Stimulated activated CD8-positive, alpha-beta memory T cell treated with anti-CD3 and anti-CD28 coated beads, Interleukin-15, amount 100 ng/mL, for 4 hours (primary cell): ENCODE results near the gene NPHP4.

Experiments used
- DNase-seq, 2 donors: peaks; one replicate each; pipeline ENCODE4 v3.0.0-alpha.2; 2020; ENCODE audit warnings: low read depth in 2 of 2

NPHP4 gene

GRCh38 chr1:5971471-5972197, 20.6 kb downstream of the NPHP4 start:
- no peak for DNase-seq

- DNase-seq = no peak
Measured at GRCh38 chr1:5970610-5971273, 21.5 kb downstream of the NPHP4 start.

GRCh38 chr1:5969168-5969567, 23.1 kb downstream of the NPHP4 start:
- no peak for DNase-seq

- no peak for DNase-seq
Measured at GRCh38 chr1:5968161-5968736, 24.0 kb downstream of the NPHP4 start.

- no peak for DNase-seq
Measured at GRCh38 chr1:5967351-5968160, 24.7 kb downstream of the NPHP4 start.

GRCh38 chr1:5966543-5967205, 25.6 kb downstream of the NPHP4 start:
- DNase-seq = no peak

- DNase-seq = no peak
Measured at GRCh38 chr1:5965586-5966131, 26.6 kb downstream of the NPHP4 start.

- DNase-seq = no peak
Measured at GRCh38 chr1:5962265-5963105, 29.7 kb downstream of the NPHP4 start.

GRCh38 chr1:5961601-5962000, 30.6 kb downstream of the NPHP4 start:
- DNase-seq = no peak

GRCh38 chr1:5960336-5960735, 31.9 kb downstream of the NPHP4 start:
- no peak for DNase-seq

GRCh38 chr1:5959667-5960230, 32.5 kb downstream of the NPHP4 start:
- DNase-seq = no peak

GRCh38 chr1:5959087-5959486, 33.1 kb downstream of the NPHP4 start:
- no peak for DNase-seq

- DNase-seq = no peak
Measured at GRCh38 chr1:5956022-5956830, 36.0 kb downstream of the NPHP4 start.

- no peak for DNase-seq
Measured at GRCh38 chr1:5955479-5955977, 36.7 kb downstream of the NPHP4 start.

GRCh38 chr1:5954964-5955363, 37.3 kb downstream of the NPHP4 start:
- DNase-seq = no peak

- DNase-seq = no peak
Measured at GRCh38 chr1:5953386-5953785, 38.8 kb downstream of the NPHP4 start.

- no peak for DNase-seq
Measured at GRCh38 chr1:5951846-5952410, 40.3 kb downstream of the NPHP4 start.

- no peak for DNase-seq
Measured at GRCh38 chr1:5950994-5951785, 41.0 kb downstream of the NPHP4 start.
